Trophoblast cell (in vitro differentiated cells and primary cell): Measurements from ENCODE around the gene EFCAB14.
A peak's percentile ranks its signal among the peaks of the same experiment; 100 is the strongest.
"Not testable (repeated sequence)": the region's sequence is repeated elsewhere in the genome, so short reads cannot be mapped to it uniquely, and the experiment has no call there.

Experiments used
- DNase-seq, 2 donors: peaks; one replicate each; pipeline ENCODE4 v3.0.0-alpha.2; 2016
- H2AFZ ChIP-seq: 2 replicates; pipeline ENCODE4 v1.6.1; 2013; ENCODE audit warnings: low read length, moderate library complexity, mild to moderate bottlenecking; ENCODE audit not compliant: insufficient read depth, poor library complexity
- H2AK5ac ChIP-seq: 2 replicates; pipeline ENCODE4 v1.6.1; 2013; ENCODE audit warnings: mild to moderate bottlenecking, low read length
- H2BK120ac ChIP-seq: 2 replicates; pipeline ENCODE4 v1.6.1; 2013; ENCODE audit warnings: low read length, mild to moderate bottlenecking, moderate library complexity; ENCODE audit not compliant: insufficient read depth, poor library complexity
- H2BK12ac ChIP-seq: 2 replicates; pipeline ENCODE4 v1.6.1; 2013; ENCODE audit warnings: mild to moderate bottlenecking, low read length, moderate library complexity
- H2BK5ac ChIP-seq: 2 replicates; pipeline ENCODE4 v1.6.1; 2013; ENCODE audit warnings: low read length, low read depth, moderate library complexity, mild to moderate bottlenecking; ENCODE audit not compliant: poor library complexity
- H3K14ac ChIP-seq: 2 replicates; pipeline ENCODE4 v1.6.1; 2013; ENCODE audit warnings: mild to moderate bottlenecking, low read length
- H3K18ac ChIP-seq: 2 replicates; pipeline ENCODE4 v1.6.1; 2013; ENCODE audit warnings: mild to moderate bottlenecking, low read length
- H3K23ac ChIP-seq: 2 replicates; pipeline ENCODE4 v1.6.1; 2013; ENCODE audit warnings: low read length
- H3K27ac ChIP-seq: 2 replicates; pipeline ENCODE4 v1.5.1; 2013; ENCODE audit warnings: low read depth, mild to moderate bottlenecking, inconsistent platforms, low read length, moderate library complexity
- H3K27me3 ChIP-seq: 2 replicates; pipeline ENCODE4 v1.6.1; 2013; ENCODE audit warnings: inconsistent platforms, mild to moderate bottlenecking, low read length, moderate library complexity; ENCODE audit not compliant: insufficient read depth
- H3K36me3 ChIP-seq, 2 experiments: 1 replicate in 1 of 2; 2 replicates in 1 of 2; pipeline ENCODE4 v1.6.1; 2013; ENCODE audit warnings: low read length in 2 of 2, mild to moderate bottlenecking in 2 of 2, moderate library complexity in 1 of 2; ENCODE audit not compliant: insufficient read depth in 2 of 2, control insufficient read depth in 1 of 2
- H3K4ac ChIP-seq: 2 replicates; pipeline ENCODE4 v1.6.1; 2013; ENCODE audit warnings: low read depth, mild to moderate bottlenecking, low read length, moderate library complexity
- H3K4me1 ChIP-seq, 2 experiments: 1 replicate in 1 of 2; 2 replicates in 1 of 2; pipeline ENCODE4 v1.6.1; 2013; ENCODE audit warnings: low read length in 2 of 2, mild to moderate bottlenecking in 2 of 2, moderate library complexity in 1 of 2; ENCODE audit not compliant: insufficient read depth in 2 of 2, control insufficient read depth in 1 of 2
- H3K4me2 ChIP-seq: 2 replicates; pipeline ENCODE4 v1.6.1; 2013; ENCODE audit warnings: inconsistent platforms, mild to moderate bottlenecking, low read length, moderate library complexity
- H3K4me3 ChIP-seq: 2 replicates; pipeline ENCODE4 v1.5.1; 2013; ENCODE audit warnings: mild to moderate bottlenecking, low read depth, low read length, inconsistent platforms
- H3K79me1 ChIP-seq: one replicate; pipeline ENCODE4 v1.6.1; 2013; ENCODE audit warnings: low read length
- H3K79me2 ChIP-seq: 2 replicates; pipeline ENCODE4 v1.6.1; 2013; ENCODE audit warnings: low read length, mild to moderate bottlenecking; ENCODE audit not compliant: control insufficient read depth, insufficient read depth, poor library complexity
- H3K9ac ChIP-seq: 2 replicates; pipeline ENCODE4 v1.6.1; 2013; ENCODE audit warnings: mild to moderate bottlenecking, low read length
- H3K9me3 ChIP-seq: 2 replicates; pipeline ENCODE4 v1.6.1; 2013; ENCODE audit warnings: low read depth, mild to moderate bottlenecking, control low read depth, inconsistent platforms, low read length; ENCODE audit not compliant: insufficient read depth
- H4K12ac ChIP-seq: 2 replicates; pipeline ENCODE4 v1.6.1; 2013; ENCODE audit warnings: low read depth, mild to moderate bottlenecking, low read length, moderate library complexity
- H4K8ac ChIP-seq: 2 replicates; pipeline ENCODE4 v1.6.1; 2013; ENCODE audit warnings: low read depth, mild to moderate bottlenecking, low read length, moderate library complexity
- H4K91ac ChIP-seq: one replicate; pipeline ENCODE4 v1.6.1; 2013; ENCODE audit warnings: low read depth, mild to moderate bottlenecking, low read length, moderate library complexity
- WGBS: extraction: QIAGEN DNeasy Blood & Tissue Kit; methylation state at CpG from one replicate; pipeline ENCODE4 v1.1.7; 2013; ENCODE audit warnings: missing lambda C conversion rate; ENCODE audit not compliant: insufficient read length, insufficient coverage; ENCODE audit errors: extremely low coverage; 5-methylcytosine and 5-hydroxymethylcytosine counted together

The EFCAB14 gene

GRCh38 chr1:46667782-46668760 is 50.8 kb downstream of the EFCAB14 start, which contains the start of gene ATPAF1:
ATPAF1 (minus strand) TSS chr1:46668364; CDS start chr1:46668322, 42 bp downstream.
- Histone ChIP-seq H3K9ac (peak within 1 kb of the TSS; percentile 76), H3K27ac (no peak within 1 kb of the TSS), H2BK5ac (no peak within 1 kb of the TSS), H3K4ac (no peak within 1 kb of the TSS), H3K9me3 (no peaks in the 10 kb centered on the region), H2AK5ac (no peak within 1 kb of the TSS), H3K23ac (no peak within 1 kb of the TSS), H4K8ac (peak within 1 kb of the TSS; percentile 88), H3K18ac (peak within 1 kb of the TSS; percentile 66), H3K79me2 (peaks cover 4% of the 10 kb centered on the region), H3K27me3 (no peaks in the 10 kb centered on the region), H4K91ac (peak within 1 kb of the TSS; percentile 82), H3K4me2 (peak within 1 kb of the TSS; percentile 70), H3K4me3 (peak within 1 kb of the TSS; percentile 90), H2BK12ac (no peak within 1 kb of the TSS), H3K36me3 (peaks cover 0 to 2% of the 10 kb centered on the region in 2 experiments), H2AFZ (peak within 1 kb of the TSS; percentile 89), H3K14ac (peak within 1 kb of the TSS; percentile 82), H3K4me1 (peaks cover 5 to 9% of the 10 kb centered on the region in 2 experiments), H2BK120ac (peak within 1 kb of the TSS; percentile 67), H3K79me1 (peaks cover 2% of the 10 kb centered on the region), H4K12ac (peak within 1 kb of the TSS; percentile 83)
- DNase-seq: peak; percentile 60 to 82
- WGBS: no CpG with 5 or more reads among the region's 96 CpGs

GRCh38 chr1:46665983-46666382 is 52.9 kb downstream of the EFCAB14 start:
- no peak overlapping the region for H4K12ac ChIP-seq
- no peak for DNase-seq
- H2BK12ac ChIP-seq: no peak overlapping the region
- H3K23ac ChIP-seq: no peak overlapping the region
- no peak overlapping the region for H2AK5ac ChIP-seq
- H3K36me3 ChIP-seq: peaks cover 0 to 2% of the 10 kb centered on the region in 2 experiments
- H3K27ac ChIP-seq: no peak overlapping the region
- H3K18ac ChIP-seq: no peak overlapping the region
- H4K8ac ChIP-seq: no peak overlapping the region
- H3K9ac ChIP-seq: no peak overlapping the region
- no peak overlapping the region for H2AFZ ChIP-seq
- no peak overlapping the region for H3K14ac ChIP-seq
- H3K9me3 ChIP-seq: no peaks in the 10 kb centered on the region
- H3K4me2 ChIP-seq: no peak overlapping the region
- no peak overlapping the region for H3K4me3 ChIP-seq
- no peak overlapping the region for H4K91ac ChIP-seq
- H3K27me3 ChIP-seq: no peaks in the 10 kb centered on the region
- peaks cover 4% of the 10 kb centered on the region for H3K79me2 ChIP-seq
- no CpG with 5 or more reads among the region's 2 CpGs for WGBS
- no peak overlapping the region for H2BK5ac ChIP-seq
- H3K4me1 ChIP-seq: peaks cover 5 to 9% of the 10 kb centered on the region in 2 experiments
- H3K79me1 ChIP-seq: peaks cover 2% of the 10 kb centered on the region
- no peak overlapping the region for H3K4ac ChIP-seq
- H2BK120ac ChIP-seq: no peak overlapping the region

- H3K14ac ChIP-seq: not testable (repeated sequence)
- WGBS: no CpG with 5 or more reads among the region's 5 CpGs
Measured at GRCh38 chr1:46662919-46663318, 56.0 kb downstream of the EFCAB14 start.

GRCh38 chr1:46660116-46660515 is 58.8 kb downstream of the EFCAB14 start:
- not testable (repeated sequence) for H2AFZ ChIP-seq, H3K27me3 ChIP-seq, H2BK12ac ChIP-seq, H3K4me3 ChIP-seq, H3K27ac ChIP-seq, H3K4me1 ChIP-seq, H4K12ac ChIP-seq, H3K4me2 ChIP-seq, H3K9ac ChIP-seq, H2BK5ac ChIP-seq, H3K4ac ChIP-seq, H3K23ac ChIP-seq, H3K79me2 ChIP-seq, H3K18ac ChIP-seq, H2BK120ac ChIP-seq, H3K79me1 ChIP-seq, H3K9me3 ChIP-seq, H4K91ac ChIP-seq, H3K14ac ChIP-seq, H2AK5ac ChIP-seq, H3K36me3 ChIP-seq, H4K8ac ChIP-seq
- WGBS: no CpG with 5 or more reads among the region's 5 CpGs
- DNase-seq: peak in 1 of 2 donors; percentile 47

More at GRCh38 chr1:46662919-46663318, 56.0 kb downstream of the EFCAB14 start:
- H3K4me3 ChIP-seq, H3K9ac ChIP-seq, H3K23ac ChIP-seq, H3K27ac ChIP-seq, H3K79me2 ChIP-seq, H3K36me3 ChIP-seq, H2BK5ac ChIP-seq, H2BK12ac ChIP-seq, H4K8ac ChIP-seq, H2BK120ac ChIP-seq, H2AFZ ChIP-seq, H3K18ac ChIP-seq, H4K91ac ChIP-seq, H3K4ac ChIP-seq, H3K4me1 ChIP-seq, H3K27me3 ChIP-seq, H3K4me2 ChIP-seq, H3K79me1 ChIP-seq, H4K12ac ChIP-seq, H3K9me3 ChIP-seq, DNase-seq, H2AK5ac ChIP-seq: not testable (repeated sequence)
